ENCODE results near the gene CPZ.

Gene CPZ

DNA sequence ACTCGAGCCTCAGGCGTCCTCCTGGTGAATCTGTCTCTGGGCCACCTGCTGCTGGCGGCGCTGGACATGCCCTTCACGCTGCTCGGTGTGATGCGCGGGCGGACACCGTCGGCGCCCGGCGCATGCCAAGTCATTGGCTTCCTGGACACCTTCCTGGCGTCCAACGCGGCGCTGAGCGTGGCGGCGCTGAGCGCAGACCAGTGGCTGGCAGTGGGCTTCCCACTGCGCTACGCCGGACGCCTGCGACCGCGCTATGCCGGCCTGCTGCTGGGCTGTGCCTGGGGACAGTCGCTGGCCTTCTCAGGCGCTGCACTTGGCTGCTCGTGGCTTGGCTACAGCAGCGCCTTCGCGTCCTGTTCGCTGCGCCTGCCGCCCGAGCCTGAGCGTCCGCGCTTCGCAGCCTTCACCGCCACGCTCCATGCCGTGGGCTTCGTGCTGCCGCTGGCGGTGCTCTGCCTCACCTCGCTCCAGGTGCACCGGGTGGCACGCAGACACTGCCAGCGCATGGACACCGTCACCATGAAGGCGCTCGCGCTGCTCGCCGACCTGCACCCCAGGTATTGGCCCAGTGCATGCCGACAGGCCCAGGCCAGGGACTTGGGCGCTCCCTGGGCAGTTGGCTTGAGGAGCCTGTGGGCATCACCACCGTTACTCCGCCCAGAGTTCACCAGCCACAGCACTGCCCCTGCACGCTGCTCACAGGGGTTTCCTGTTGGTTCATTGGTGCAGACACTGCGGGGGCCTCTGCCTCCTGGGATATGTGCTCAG lies 11.3 kb upstream of the CPZ start:
- DNase-seq: no peak

GRCh38 chr4:8582016-8582415 lies 10.5 kb upstream of the CPZ start:
- DNase-seq: no peak

GRCh38 chr4:8582436-8582835 lies 10.1 kb upstream of the CPZ start:
- no peak for DNase-seq

DNA sequence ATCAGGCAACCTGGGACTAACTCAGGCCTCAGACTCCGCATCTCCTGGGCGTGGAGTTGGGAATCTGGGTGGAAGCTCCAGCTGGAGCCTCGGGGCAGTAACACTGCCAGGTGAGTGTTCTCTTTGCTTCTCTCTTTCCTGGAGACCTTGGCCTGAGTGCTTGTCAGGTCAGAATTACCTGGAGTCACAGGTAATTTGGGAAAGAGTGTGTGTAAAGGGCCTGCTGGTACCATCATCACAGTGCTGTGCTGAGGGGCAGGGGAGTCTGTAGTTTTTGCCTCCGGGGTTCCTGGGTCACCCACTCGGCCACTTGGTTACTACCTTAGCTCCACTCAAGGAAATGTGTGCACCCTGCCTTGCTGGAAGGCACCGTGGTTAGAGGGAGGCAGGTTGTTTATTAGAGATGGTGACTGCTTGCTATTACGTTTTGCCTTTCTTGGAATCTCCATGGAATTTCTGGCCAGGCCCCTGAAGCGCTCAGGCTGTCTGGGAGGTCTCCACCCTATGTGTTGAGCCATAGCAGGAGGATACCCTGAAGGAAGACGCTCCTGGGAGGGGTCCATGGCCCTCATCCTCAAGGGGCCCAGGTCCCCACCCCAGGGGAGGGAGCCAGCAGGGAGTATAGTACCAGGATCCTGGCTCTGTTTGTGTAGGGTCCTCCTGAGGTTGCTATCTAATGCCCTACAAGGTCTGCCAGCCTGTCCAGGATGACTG lies 9.5 kb upstream of the CPZ start:
- no peak for DNase-seq

GRCh38 chr4:8583655-8584025 lies 8.9 kb upstream of the CPZ start:
- DNase-seq: no peak

DNA sequence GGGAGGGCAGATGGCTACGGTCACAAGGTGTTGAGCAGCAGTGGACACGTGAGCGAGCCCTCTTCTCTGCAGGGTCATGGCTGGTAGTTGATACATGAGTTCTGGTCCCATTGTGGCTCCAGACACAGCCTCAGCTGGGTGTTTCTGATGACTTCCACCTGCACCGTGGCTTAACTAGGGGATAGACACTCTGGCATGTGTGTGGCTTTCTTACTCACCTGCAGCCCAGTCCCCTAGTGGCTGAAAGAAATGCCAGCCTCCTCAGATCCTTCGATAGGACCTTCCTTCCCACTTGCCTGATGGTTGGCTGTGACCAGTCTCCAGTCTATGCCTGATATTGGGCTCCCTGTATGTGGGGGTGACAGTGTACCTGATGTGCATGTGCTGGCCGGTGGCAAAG lies 7.4 kb upstream of the CPZ start:
- no peak for DNase-seq

- DNase-seq: no peak
Measured at GRCh38 chr4:8585721-8586212, 6.8 kb upstream of the CPZ start.

DNA sequence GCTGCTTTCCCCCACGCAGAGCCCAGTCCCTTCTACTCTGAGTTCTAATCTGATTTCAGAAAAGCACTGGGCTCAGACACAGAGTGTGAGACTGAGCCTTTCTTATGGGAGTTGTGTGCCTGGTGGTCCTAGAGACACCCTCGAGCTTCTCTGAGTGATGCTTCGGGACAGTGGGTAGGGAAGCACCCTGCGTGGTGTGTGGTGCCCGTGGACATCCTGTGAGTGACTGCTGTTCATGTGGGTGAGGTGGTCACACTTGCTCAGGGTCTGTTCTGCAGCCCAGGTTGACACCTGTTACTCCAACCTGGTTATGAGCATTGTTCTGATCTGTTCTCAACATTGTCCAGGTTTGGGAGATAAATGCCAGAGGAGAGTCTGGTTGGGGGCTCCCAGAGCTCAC lies 6.3 kb upstream of the CPZ start:
- no peak for DNase-seq

GRCh38 chr4:8586671-8587468 lies 5.7 kb upstream of the CPZ start:
- no peak for DNase-seq

DNA sequence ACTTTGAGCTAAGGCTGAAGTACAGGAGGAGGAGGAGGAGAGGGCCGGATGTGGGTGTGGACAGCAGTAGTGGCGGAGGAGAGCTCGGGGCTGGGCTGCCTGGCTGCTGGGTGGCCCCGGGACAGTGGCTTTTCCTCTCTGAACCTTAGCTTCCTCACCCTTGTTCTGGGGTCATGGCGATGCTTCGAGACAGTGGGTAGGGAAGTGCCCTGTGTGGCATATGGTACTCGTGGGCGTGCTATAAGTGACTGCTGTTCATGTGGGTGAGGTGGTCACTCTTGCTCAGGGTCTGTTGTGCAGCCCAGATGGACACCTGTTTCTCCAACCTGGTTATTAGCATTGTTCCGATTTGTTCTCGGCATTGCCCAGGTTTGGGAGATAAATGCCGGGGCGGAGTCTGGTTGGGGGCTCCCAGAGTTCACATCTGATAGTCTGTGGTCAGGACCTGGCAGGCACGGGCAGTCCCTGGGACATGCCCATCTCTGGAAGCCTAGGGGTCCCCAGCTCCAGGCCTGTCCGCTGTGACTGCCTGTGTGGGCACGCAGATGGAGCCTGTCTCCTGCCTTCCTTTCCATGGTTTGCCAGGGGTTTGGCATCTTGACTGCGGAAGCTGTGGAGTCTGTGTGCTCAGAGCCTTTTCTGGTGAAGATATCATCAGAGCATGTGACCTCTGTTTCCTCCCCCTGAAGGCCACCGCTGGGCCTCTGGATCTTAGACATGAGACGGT lies 4.9 kb upstream of the CPZ start:
- no peak for DNase-seq

DNA sequence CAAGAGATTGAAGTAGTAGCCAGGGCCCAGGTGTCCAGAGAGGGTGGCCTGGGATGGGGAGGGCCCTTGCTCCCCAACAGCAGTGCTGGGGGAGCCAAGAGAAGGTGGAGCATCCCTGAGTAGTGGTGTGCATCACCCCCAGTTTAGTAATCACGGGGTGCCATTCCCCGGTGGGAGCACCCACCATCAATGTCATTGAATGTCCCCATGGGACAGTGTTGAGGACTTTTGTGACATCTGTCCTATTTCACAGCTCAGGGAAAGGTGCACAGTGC lies 4.4 kb upstream of the CPZ start:
- no peak for DNase-seq

GRCh38 chr4:8589336-8589735 lies 3.2 kb upstream of the CPZ start:
- DNase-seq: no peak

DNA sequence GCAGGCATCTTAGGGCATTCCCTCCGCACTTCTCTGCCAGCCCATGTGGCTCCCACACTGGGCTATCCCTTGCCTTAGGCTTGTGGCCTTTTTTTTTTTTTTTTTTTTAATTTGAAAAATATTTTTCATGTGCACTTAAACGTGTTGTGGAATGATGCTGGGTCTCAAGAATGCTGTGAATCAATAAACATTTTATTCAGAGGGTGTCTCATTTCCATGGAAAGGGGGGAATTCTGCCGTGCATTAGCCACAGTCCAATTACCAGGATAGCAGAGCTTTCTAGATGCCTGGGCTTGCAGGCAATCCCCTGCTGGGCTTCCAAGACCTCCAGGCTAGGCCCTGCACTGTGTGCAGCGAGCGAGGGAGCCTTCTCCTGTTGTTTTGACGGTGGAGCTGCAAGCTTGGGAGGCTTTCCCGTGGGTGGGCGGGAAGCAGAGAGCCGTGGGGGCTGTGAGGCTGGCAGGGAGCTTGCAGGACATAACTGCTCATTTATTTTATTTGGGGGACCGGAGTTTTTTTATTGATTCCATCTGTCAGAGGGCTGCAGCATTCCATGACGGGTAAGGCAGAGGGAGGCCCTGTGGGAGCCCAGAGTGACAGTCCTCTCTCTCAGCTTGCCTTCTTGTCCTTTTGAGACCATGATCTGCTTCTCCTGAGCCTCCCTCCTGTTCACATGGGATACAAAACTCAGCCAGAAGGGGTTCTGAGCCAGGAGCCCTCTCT lies 2.6 kb upstream of the CPZ start:
- peak; percentile 21 for DNase-seq

- no peak for DNase-seq
Measured at GRCh38 chr4:8590546-8590880, 2.1 kb upstream of the CPZ start.

GRCh38 chr4:8591114-8591513 lies 1.5 kb upstream of the CPZ start:
- no peak for DNase-seq

DNA sequence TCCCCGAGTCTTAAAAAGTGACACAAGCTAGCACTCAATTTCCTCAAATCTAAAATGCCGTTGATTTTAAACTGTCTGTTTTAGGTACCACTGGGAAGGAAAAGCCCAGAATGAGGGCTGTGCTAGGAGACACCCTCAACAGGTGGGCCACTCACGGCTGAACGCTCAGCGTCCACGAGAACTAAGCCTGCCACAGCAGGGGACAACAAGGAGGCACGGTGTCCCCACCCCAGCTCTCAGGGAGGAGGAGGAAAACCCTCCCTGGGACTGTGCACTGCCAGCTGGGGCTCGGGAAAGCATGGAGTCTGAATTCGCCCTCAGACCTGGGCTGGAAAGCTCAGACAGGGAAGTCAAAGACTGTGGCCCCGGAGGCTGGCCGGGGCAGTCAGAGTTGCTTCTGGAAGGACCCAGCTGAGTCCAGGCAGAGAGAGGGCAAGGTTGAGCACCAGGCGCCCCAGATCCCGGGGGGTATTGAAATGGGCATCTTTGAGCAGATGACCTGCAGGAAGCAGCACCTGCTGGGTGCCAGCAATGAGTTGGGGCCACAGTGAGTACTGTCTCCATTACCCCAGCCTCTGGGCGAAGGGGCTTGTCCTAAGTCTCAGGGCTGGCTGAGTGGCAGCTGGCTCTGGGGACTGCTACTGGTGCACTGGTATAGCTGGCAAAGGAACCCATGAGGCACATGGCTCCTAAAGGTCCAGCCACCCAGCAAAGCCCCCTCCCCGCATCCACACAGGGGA lies 769 bp upstream of the CPZ start:
- DNase-seq: peak; percentile 52

- DNase-seq: peak; percentile 24
Measured at GRCh38 chr4:8593264-8594096, 915 bp downstream of the CPZ start.

- DNase-seq: peak; percentile 38
Measured at GRCh38 chr4:8594097-8595038, 1.8 kb downstream of the CPZ start.

DNA sequence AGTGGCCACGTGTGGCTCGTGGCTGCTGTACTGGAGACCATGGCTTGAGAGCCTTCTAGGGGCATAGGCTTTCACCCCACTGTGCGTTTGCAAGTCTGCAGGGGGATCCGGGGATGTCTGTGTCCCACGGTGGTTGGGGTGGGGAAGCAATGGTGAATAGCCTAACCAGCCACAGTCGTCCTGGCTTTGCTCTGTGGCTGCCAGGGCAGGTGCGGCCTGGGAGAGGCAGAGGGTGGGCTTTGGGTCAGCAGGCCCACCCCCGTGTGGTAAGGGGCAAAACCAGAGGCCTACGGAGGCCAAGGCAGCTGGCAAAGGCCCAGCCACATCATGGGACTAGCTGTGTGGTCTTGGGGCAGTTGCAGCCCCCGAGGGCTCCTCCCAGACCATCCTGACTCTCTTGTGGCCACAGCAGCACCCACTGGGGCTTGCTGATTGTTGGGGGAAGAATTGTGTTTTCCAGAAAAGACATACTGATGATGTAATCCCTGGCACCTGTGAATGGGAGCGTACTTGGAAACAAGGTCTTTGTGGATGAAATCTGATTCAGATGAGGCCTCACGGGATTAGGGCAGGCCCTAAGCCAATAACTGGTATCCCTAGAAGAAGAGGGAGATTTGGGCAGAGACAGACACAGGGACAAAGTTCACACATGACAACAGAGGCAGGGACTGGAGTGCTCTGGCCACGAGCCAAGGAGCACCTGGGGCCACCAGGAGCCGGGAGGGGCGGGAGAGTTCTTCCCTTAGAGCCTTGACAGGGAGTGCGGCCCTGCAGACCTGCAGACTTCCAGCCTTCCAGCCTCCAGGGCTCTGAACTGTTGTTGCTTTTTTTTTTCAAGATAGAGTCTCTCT lies 2.9 kb downstream of the CPZ start:
- peak; percentile 92 for DNase-seq

Data from NCI-H2171 treated with DMSO at 0.1 percent for 48 hours (cell line).